CD4-positive, alpha-beta T cell treated with Interleukin-4 for 1 hour (primary cell): Measurements from ENCODE around the gene MAN1B1.

Source experiments
- DNase-seq, 2 donors: peaks; one replicate each; pipeline ENCODE4 v3.0.0-alpha.2; 2020 to 2022

MAN1B1 gene

DNA sequence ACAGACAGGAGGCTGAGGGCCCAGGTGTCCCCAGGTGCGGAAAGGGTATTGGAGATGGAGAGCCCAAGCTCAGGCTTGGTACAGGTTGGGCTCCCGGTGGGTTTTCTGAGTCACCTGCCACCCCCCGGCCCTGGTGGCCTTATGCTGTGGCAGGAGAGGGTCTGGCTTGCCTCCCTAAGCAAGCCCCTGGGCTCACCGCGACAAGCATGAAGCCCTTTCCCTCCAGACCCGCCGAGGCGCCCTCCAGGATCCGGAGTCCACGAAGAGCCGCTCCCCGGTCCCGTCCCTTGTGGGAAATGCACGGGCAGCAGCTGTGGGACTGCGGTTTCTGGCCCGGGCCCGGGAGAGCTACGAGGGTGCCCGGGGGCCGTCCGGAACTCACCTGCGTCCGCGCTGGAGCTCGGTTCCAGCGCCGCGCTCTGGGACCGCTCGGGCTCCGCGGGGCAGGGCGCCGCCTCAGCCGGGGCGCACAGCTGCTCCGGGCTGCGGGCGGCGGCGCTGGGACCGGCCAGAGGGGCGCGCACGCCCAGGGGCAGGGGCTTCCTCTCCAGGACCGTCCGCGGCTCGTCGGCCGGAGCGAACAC, 17.2 kb upstream of the MAN1B1 start:
- no peak for DNase-seq

DNA sequence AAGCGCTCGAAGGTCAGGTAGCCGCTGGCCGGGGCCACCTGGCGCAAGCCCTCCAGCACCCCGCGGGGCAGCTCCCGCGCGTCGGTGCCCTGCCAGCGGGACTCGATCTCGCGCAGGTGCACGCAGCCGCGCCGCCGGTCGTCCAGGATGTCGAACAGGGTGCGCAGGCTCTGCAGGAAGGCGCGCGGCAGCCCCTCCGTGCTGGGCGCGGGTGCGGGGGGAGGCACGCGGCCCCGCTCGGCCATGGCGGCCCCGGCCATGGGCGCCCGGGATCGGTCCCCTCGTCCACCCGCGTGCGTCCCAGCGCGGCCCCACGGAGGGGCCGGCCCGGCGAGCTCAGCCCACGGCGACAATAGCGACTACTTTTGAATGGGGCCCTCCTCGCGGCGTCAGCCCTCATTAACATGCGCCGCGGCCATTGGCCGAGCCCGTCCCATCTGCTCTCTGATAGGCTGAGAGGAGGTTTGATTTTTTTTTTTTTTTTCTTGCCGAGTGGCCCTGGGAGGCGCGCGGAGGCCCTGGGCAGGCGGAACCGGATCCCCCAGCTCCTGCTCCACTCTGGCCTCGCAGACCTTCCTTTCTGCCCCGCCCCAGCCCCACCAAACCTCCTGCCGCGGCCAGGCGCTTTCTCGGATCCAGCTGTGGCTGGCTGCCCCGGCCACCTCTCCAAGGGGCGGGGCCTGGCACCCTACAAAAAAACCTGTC, 16.4 kb upstream of the MAN1B1 start, which contains the start of gene SAPCD2:
Gene SAPCD2 (minus strand): TSS at position 357 of the 705 bp plus-strand sequence. CDS start 97 bp downstream, at position 260.
- peak; percentile 87 to 88 for DNase-seq

DNA sequence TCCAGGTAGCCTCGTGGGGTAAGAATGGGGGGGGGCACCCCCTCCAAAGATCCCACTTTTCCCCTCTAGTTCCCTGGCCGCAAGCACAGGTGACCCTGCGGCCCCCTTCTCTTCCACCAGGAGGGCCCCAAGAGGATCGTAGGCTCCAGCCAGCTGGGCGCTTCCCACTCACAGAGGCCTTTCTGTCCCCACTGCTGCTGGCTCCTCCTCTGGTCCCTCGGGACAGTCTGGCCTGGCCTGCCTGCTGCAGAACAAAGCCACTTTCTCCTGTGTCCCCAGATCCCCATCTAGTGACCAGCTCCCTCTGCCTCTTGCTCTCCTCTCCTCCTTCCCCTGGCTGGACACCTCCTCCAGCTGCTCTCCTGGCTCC, 15.9 kb upstream of the MAN1B1 start:
- DNase-seq, result no peak

DNA sequence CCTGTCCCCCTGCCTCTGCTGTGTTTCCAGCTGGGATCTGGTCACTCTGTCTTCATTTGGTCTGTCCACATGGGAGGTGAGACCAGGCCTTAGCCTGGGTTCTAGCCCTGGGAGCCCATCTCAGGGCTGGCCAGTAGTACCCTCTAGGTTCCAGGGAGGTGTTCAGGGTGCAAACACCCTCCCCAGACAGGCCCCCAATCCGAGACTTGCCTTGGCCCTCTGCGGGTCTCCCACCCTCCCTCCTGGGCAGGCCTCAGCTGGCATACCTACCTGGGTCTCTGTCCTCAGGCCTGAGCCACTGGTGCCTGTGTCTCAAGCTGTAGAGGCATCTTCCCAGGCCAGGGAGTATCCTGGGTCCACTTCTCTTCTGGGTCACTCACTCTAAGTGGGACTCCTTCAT, 15.5 kb upstream of the MAN1B1 start:
- no peak for DNase-seq

DNA sequence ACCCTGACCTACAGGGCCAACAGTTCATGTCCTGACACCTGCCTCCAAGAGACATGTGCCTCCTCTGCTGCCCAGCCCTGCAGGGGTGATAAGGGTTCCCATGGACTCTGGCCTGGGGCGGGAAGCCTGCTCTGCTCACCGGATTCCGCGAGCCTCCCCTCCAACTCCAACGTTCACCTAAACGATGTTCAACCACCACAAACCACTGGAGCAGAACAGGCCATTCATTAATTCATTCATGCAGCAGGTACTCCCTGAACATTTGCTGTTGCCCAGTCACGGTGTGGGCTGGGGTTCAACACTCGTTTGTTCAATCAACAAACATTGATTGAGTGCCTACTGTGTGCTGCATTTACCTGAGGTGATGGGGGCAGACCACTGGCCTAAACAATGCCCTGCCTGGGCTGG, 12.8 kb upstream of the MAN1B1 start:
- DNase-seq, result no peak

DNA sequence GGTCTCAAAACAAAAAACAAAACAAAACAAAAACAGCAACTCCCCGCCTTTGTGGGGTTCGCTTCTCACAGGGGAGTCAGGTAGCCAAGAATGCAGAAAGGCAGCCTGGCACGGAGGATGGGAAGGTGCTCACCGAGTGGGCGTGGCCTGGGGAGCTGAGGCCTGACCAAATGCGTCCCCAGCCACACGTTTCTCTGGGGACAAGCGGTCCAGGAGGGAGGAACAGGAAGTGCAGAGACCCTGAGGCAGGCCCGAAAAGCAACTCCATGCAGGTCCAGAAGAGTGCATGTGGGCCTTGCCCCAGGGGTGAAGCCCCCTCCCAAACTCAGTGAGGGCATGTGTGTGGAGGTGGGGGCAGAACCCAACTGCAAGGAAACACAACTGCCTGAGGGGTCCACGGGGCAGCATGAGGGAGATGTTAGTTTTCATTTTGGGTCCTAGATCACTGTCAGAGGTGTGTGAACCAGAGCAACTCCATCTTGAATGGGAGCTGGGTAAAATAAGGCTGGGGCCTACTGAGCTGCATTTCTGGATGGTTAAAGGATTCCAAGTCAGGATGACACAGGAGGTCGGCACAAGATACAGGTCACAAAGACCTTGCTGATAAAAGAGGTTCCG, 12.0 kb upstream of the MAN1B1 start:
- no peak for DNase-seq

DNA sequence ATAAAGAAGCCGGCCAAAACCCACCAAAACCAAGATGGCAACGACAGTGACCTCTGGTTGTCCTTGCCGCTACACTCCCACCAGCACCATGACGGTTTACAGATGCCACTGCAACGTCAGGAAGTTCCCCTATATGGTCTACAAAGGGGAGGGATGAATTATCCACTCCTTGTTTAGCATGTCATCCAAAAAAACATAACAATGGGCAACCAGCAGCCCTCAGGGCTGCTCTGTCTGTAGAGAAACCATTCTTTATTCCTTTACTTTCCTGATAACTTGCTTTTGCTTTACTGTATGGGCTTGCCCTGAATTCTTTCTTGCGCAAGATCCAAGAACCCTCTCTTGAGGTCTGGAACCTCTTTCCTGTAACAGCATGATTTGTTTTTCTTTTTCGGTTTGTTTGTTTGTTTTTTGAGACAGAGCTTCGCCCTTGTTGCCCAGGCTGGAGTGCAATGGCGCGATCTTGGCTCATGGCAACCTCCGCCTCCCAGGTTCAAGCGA, 11.5 kb upstream of the MAN1B1 start:
- no peak for DNase-seq

DNA sequence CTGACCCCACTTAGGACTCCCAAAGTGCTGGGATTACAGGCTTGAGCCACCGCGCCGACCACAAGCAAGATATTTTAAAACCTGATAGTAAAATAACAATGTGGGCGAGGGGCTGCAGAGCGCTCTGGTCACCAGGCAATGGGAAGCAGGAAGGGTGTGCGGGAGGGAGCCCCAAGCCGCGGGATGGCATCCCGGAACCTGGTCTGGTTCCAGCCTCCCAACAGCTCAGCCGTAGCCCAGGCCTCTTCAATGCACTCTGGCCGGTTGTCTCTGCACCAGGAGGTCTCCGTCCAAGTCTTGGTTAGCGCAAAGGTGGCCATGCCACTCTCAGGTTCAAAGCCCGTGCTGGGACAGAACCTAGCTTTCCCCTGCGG, 10.2 kb upstream of the MAN1B1 start:
- DNase-seq, result no peak

DNA sequence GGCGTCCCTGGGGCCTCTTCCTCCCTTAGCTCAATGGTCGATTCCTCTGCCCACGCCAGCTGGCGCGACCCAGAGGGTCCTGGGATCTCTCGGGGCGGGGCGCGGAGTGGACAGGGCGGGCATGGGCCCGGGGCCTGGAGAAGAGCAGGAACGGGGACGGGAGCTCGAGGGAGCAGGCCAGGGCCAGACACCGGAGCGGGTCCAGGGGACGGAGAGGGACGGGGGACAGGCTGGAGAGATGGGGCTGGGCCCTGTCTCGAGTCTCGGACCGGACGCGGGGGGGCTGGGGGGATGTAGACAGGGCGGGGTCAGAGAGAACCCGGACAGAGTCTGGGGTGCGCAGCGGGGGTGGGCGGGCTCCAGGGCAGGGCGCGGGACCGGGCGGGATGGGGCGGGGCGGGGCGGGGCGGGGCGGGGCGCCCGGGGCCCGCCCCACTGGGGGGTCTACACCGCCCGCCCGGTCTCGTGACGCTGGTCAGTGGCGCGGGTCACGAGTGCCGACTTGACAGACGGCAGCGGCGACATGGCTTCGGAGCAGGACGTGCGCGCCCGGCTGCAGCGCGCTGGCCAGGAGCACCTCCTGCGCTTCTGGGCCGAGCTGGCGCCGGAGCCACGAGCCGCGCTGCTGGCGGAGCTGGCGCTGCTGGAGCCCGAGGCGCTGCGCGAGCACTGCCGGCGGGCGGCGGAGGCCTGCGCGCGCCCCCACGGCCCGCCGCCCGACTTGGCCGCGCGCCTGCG, 9.6 kb upstream of the MAN1B1 start, which contains the start of gene UAP1L1:
Gene UAP1L1 (plus strand): TSS at position 508 of the 738 bp plus-strand sequence. CDS start 16 bp downstream, at position 524.
- peak; percentile 66 to 69 for DNase-seq

DNA sequence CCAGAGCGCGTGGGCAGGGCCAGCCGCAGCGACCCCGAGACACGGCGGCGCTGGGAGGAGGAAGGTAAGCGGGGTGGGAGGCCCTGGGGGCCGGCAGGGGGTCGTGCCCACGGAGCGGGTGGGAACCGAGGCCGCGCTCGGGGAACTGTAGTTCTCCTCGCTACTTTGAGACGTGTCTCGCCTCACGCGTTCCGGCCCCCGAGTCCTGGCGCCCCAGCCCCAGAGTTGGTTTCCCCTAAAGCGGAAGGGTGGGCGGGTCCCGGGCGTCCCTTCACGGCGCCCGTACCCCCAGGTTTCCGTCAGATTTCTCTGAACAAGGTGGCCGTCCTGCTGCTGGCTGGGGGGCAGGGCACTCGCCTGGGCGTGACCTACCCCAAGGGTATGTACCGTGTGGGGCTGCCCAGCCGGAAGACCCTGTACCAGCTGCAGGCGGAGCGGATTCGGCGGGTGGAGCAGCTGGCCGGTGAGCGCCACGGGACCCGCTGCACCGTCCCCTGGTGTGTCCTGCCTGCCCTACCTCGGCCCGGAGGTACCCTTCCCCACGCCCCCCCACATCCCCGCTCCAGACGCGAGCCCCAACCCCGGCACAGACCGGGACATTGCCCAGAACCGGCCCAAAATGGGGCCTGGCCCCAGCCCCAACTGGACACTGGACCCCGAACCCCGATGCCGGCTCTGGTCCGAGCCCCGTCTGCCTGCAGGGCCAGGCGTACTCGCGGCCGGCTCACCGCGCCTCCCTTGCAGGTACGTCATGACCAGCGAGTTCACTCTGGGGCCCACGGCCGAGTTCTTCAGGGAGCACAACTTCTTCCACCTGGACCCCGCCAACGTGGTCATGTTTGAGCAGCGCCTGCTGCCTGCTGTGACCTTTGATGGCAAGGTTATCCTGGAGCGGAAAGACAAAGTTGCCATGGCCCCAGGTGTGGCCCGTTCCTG, 8.8 kb upstream of the MAN1B1 start:
- peak; percentile 45 to 53 for DNase-seq

DNA sequence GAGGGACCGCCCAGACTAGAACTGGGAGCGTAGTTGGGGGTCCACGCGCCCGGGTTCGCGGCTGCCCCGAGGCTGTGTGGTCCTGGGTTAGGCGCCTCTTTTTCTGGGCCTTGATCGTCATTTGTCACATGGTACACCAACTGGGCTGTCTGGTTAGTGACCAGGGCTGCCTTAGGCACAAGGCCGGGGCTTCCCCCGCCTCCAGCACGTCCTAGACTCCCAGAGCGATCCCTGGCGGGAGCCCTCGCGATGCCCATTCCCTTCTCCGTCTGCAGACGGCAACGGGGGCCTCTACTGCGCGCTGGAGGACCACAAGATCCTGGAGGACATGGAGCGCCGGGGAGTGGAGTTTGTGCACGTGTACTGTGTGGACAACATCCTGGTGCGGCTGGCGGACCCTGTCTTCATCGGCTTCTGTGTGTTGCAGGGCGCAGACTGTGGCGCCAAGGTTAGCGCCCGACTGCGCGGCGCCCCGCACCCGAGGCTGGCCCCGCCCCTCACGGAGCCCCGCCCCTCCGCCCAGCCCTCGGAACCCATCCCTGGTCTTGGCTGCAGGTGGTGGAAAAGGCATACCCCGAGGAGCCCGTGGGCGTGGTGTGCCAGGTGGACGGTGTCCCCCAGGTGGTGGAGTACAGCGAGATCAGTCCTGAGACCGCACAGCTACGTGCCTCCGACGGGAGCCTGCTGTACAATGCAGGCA, 7.9 kb upstream of the MAN1B1 start:
- DNase-seq, result no peak

DNA sequence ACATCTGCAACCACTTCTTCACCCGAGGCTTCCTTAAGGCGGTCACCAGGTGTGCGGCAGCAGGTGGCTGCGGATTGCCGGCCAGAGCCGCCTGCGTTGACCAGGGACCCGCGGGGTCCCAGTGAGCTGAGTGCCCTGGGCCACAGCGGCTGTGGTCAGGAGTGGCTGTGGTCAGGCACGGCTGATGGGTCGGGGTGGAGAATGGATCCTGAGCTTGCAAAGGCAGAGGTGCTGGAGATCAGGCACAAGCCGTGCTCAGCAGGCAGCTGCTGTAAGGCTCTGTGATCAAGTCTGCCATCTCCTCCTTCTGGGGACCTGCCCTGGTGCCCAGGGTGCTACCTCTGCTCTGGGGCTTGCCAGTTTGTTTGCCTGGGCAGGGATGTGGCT, 7.4 kb upstream of the MAN1B1 start:
- no peak for DNase-seq

DNA sequence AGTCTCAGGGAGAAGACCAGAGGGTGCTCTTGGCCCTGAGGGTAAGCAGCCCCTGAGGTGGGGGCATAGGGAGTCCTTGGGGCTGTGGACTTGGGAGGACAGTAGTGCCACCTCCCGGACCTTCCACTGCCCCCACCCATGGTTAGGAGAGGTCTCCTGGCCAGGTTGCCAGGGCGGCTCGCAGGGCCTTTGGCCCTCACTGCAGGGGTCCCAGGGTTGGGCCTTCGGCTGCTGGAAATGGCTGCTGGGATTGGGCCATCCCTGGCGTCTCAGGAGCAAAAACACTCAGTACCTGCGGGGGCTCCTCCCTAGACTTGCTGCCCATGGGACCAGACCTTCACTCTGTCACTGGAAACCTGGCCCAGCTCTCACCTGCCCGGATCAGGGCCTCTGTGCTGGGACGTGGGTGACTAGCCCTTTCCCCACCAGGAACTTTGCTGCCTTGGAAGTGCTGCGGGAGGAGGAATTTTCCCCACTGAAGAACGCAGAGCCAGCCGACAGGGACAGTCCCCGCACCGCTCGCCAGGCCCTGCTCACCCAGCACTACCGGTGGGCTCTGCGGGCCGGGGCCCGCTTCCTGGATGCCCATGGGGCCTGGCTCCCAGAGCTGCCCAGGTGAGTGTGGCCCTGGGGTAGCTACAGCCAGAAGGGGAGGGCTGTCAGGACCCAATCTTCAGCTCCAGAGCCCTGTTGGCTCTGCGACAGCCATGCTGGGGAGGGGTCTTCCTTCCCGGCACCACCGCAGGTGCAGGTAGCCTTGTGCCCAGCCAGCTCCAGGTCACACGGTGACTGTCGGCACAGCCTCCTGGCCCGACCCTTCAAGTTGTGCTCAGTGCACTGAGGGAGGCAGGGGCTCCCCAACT, 6.3 kb upstream of the MAN1B1 start:
- DNase-seq, result no peak

DNA sequence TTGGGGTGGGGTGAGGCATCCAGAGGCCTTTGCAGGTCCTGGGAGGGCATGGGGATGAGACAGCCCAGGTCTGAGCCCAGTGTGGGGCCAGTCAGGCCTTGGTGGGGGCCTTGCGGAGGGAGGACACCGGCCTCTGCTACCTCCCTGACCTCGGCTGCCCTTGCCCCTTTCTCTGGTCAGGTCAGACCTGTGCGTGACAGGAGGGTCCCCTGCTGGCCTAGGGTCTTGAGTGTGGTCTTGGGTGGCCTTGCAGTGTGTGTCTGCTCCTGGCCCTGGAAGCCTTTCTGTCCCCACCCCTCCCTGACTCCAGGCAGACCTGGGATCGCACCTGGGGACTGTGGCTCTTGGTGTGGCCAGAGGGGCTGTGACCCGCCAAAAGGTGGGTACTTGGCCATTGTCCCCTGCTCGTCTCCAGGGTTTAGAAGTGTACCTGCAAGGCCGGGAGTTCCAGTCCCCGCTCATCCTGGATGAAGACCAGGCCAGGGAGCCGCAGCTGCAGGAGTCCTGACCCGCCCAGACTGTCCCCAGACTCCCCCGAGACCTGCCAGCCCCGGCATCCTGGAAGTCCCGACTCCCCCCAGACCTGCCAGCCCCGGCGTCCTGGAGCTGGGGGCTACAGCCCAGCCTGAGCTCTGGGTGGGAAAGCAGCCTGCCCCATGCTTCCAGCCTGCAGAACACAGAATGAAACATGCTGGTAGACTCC, 4.4 kb upstream of the MAN1B1 start:
- DNase-seq, result no peak

DNA sequence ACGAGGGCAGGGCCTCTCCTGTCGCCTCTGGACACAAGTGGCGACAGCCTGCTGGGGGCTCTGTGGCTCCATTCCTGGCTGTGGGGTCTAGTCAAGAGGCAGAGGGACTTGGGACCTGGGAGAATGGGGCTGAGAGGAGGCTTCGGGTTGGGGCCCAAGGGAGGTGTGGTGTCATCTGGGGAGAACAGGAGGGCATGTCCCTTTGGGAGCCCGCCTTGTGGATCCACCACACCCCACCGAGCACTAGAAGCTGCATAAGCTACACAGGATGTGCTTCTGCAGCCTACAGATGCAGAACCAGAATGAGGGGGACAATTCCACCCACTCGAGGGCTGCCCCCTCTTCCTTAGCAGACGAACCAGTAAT, 3.9 kb upstream of the MAN1B1 start:
- DNase-seq, result no peak

DNA sequence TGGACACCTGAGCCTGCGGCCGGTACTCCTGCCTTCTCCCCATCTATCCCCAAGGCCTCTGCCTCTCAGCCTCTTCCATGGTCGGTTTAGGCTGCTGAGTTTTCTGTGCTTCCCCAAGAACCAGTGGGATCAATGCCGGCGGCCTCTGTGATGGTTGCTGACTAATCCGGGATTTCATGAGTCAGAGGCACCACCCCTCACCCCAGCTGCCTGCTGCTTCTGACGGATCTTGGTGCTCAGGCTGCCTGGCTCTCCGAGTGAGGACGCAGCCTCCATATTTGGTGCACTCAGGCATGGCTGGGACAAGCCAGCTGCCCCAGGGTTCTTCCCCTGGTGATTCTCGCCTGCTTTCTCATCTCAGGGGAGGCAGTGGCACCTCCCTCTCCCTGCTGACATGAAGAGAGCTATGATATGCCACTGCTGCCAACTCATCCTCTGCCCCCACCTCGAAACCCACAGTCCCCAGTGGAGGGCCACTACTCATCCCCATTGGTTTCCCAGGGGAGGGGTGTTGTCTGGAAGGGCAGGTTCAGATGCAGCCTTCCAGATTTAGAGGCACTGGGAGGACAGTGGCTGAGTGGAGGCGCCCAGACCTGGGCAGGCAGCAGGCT, 3.3 kb upstream of the MAN1B1 start:
- no peak for DNase-seq

DNA sequence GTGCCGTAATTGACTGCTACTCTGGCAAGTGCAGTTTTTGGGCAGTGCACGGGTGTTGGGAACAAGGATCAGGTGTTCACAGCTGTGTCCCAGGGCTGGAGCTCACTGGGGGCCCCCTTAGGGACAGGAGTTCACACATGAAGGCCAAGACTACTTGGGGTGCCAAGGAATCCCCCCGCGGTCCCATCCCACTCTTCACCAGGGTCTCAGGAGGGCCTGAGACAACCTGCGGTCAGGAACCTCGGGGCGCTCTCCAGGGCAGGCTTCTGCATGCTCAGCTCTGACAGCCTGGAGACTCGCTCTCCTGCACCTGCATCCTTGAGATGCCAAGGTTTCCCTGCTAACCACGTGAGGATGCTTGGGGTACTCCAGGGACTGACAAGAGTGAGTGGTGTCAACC, 2.3 kb upstream of the MAN1B1 start:
- DNase-seq, result no peak

DNA sequence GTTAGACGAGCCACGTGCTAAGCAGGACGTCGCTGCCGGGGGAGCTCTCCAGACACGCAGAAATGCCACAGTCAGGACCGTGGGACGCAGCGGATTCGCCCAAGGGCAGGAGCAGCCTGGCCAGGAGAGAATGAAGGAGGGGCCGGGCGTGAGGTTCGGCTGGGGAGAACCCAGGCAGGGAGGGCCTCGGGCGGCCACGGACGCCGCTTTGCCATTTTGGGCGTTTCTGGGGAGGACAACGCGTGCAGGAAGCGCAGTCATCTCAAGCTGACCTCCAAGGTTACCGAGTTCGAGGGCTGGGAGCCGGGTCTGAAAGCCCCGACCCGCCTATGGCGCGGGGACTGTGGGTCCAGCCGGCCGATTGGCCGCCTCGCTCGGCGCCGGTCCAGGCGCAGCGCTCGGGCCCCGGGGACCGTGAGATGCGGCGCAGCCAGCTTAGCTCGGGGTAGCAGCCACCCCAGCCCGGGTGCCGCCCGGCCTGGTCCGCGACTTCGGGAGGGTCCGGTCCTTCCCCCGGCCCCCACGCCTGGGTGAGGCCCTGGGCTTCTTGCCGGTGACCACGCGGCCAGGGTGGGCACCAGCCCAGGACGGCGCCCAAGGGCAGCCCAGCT, 760 bp upstream of the MAN1B1 start:
- DNase-seq, result peak; percentile 37 to 39

DNA sequence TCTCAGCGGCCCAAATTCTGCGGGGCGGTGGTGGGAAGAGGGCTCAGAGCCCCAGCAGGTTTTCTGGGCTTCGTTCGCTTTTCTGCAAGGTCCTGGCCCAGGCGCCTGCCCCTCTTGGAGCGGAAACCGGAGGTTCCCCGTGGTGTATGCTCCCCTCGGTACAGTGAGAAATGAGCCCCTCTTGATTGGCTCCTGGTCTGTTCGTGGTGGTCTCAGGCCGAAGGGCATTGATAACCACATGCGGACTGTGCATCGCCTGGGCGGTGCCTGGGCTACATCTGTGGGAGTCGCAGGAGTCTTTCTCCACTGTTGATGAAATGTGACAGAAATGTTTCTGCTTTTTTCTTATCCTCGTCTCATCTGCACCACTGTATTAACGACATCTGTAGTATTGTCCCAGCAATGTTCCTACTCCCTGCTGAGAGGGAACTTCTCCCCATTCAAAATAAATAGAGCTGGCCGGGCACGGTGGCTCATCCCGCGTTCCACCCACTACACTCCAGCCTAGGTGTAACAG, 682 bp downstream of the MAN1B1 start:
- no peak for DNase-seq
